Gastroesophageal sphincter (tissue), 3 donors: ENCODE measurements around the gene CTRL.

Experiments used
- EP300 ChIP-seq: sonication (generic); formaldehyde crosslinking; IDR thresholded peaks from one replicate; pipeline ENCODE4 v1.6.1; 2017; ENCODE audit warnings: antibody characterized with exemption, mild to moderate bottlenecking
- POLR2A ChIP-seq, 2 donors: fragments of 450-650 bp; IDR thresholded peaks; one replicate each; pipeline ENCODE4 v1.6.1; 2017; ENCODE audit warnings: antibody characterized with exemption in 2 of 2, mild to moderate bottlenecking in 2 of 2, moderate library complexity in 1 of 2
- POLR2AphosphoS5 ChIP-seq: sonication (generic); formaldehyde crosslinking; IDR thresholded peaks from one replicate; pipeline ENCODE4 v1.6.1; 2017; ENCODE audit warnings: antibody characterized with exemption
- TF ChIP-seq, protein P1 (sequence below), 4 experiments: fragments of 200-600 bp in 2 of 4; fragments of 450-650 bp in 2 of 4; sonication (generic) in 1 of 4; IDR thresholded peaks; one replicate each; pipeline ENCODE4 v1.5.1; 2017 to 2019; ENCODE audit warnings: antibody characterized with exemption in 4 of 4, mild to moderate bottlenecking in 2 of 4, moderate library complexity in 2 of 4

DNA sequence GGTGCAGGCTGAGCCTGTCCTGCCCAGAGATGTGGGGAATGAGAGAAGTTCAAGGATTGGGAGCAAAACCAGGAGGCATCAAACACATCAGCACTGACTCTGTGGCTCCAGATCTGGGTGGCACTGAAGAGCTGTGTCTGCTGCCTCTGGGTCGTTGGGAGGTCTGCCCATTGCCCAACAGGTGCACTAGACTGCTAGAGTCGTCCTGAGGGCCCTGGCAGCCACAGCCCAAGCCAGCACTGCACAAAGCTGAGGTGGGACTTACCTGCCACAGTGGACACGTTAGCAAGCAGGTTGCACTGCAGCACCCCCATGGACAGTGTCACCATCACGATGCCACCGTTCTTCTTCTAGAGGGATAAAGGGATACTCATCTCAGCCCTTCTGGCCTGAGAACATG lies 45.3 kb upstream of the CTRL start:
- TF ChIP-seq, protein P1, sequence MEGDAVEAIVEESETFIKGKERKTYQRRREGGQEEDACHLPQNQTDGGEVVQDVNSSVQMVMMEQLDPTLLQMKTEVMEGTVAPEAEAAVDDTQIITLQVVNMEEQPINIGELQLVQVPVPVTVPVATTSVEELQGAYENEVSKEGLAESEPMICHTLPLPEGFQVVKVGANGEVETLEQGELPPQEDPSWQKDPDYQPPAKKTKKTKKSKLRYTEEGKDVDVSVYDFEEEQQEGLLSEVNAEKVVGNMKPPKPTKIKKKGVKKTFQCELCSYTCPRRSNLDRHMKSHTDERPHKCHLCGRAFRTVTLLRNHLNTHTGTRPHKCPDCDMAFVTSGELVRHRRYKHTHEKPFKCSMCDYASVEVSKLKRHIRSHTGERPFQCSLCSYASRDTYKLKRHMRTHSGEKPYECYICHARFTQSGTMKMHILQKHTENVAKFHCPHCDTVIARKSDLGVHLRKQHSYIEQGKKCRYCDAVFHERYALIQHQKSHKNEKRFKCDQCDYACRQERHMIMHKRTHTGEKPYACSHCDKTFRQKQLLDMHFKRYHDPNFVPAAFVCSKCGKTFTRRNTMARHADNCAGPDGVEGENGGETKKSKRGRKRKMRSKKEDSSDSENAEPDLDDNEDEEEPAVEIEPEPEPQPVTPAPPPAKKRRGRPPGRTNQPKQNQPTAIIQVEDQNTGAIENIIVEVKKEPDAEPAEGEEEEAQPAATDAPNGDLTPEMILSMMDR (IDR thresholded peaks at IDR 0.05) = no peak
- TF ChIP-seq EP300 (no peak), POLR2AphosphoS5 (no peak), POLR2A (IDR thresholded peaks at IDR 0.05) (no peak)
